Measurements from ENCODE around the gene CDC45.

CDC45 gene

GRCh38 chr22:19448076-19448607 lies 31.6 kb upstream of the CDC45 start:
- no peak for DNase-seq (ENCODE audit: low read depth)

GRCh38 chr22:19448739-19449421 lies 30.8 kb upstream of the CDC45 start:
- DNase-seq (ENCODE audit: low read depth) = no peak

- no peak for DNase-seq (ENCODE audit: low read depth)
These were observed 30.3 kb upstream of the CDC45 start for GRCh38 chr22:19449422-19449767.

- DNase-seq (ENCODE audit: low read depth) = no peak
These were observed 29.2 kb upstream of the CDC45 start for GRCh38 chr22:19450363-19451175.

- DNase-seq (ENCODE audit: low read depth) = no peak
These were observed 28.1 kb upstream of the CDC45 start for GRCh38 chr22:19451570-19451969.

DNA sequence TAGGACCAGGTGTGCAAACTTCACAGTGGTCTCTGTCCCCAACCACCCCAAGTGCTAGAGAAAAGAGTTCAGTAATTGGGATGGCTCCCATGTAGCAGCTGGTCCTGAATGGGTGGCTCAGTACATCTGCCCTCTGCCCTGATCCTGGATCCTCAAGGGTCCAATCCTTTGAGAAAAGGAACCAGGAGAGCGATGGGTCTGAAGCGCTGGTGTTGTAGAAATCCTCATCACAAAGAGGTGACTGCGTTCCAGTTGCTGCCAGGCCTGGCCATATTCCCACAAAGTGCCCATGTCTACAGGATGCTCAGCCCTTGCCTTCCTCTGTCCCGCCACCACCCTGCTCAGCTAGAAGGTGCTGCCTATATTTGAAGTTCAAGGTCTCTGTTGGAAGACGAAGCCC lies 26.0 kb upstream of the CDC45 start:
- DNase-seq (ENCODE audit: low read depth) = no peak

DNA sequence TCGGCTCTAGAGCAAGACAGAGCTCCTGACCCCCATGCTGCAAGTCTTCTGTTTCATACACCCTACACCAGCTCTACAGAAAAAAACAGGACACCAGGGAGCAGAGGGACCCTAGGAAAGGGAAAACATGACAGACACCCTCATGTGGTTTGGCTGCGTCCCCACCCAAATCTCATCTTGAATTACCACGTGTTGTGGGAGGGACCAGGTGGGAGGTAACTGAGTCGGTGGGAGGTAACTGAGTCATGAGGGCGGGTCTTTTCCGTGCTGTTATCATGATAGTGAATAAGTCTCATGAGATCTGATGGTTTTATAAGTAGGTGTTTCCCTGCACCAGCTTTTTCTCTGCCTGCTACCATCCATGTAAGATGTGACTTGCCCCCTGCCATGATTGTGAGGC lies 25.6 kb upstream of the CDC45 start:
- DNase-seq (ENCODE audit: low read depth) = peak; percentile 21

DNA sequence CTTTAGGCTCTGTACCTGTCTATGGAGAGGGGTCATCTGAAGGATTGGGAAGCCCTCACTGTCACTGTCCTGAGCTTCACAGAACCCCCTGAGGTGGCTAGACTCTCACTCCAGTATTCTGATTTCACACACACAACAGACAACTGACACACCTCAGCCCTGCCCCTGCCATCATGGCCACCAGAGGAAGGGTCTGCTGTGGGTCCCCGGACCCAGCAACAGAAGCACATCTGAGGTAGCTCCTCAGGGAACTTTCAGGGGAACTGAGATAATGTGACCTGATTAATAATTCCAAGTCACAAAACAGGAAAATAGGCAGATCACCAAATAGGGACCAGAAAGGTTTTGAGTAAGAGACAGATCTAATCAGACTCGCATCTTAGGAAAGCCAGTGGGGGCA lies 24.7 kb upstream of the CDC45 start:
- DNase-seq (ENCODE audit: low read depth) = no peak

DNA sequence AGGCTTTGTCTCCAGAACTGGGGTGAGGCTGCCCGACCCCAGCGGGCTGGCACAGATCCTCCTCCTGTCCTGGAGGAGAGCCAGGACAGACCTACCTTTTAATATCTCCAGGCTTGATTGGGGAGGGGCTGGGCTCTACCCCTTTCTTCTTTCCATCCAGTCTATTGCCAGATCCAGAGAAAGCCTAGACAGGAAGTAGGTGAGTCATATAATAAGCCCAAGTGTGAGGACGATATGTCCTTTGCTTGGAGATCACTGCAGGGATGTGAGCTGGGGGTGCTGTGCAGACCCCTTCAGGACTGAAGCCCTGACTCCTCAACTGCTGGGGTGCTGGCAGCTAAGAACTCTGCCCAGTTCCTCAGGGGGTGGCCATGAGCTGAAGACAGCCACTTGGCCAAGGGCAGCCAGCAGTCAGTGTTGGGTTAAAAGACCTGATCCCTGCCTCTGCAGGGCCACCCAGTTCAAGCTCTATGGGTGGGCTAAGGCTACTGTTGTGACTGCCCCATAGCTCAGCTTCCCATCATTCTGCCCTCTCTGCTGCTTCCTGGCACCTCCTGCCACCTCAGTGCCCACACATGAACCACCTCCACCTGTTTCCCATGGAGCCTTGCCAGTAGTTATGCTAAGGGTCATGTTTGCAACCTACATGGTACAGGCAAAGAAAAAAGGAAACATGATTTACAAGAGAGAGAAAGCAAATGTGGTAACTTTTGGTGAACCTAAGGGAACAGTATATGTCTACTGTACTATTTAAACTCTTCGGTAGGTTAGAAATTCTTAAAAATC lies 23.9 kb upstream of the CDC45 start:
- DNase-seq (ENCODE audit: low read depth) = no peak

GRCh38 chr22:19456541-19456940 lies 23.2 kb upstream of the CDC45 start:
- no peak for DNase-seq (ENCODE audit: low read depth)

- DNase-seq (ENCODE audit: low read depth) = no peak
These were observed 21.8 kb upstream of the CDC45 start for GRCh38 chr22:19457828-19458428.

DNA sequence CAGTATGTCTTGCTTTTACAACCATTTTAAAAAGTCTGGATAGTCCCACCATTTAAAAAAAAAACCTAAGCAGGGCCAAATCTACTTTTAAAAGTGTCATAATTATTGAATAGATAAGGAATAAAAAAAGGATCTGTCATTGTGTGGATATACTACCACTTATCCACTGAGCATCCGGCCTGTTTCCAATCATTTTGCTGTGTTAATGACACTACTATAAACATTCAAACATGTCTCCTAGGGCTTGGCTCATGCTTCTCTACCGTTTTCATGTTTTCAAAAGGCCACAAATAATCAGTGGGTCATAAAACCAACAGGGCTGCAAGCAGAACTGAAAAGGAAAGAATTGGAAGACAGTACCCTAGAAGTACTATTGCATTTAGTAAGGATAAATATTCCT lies 19.7 kb upstream of the CDC45 start:
- no peak for DNase-seq (ENCODE audit: low read depth)

DNA sequence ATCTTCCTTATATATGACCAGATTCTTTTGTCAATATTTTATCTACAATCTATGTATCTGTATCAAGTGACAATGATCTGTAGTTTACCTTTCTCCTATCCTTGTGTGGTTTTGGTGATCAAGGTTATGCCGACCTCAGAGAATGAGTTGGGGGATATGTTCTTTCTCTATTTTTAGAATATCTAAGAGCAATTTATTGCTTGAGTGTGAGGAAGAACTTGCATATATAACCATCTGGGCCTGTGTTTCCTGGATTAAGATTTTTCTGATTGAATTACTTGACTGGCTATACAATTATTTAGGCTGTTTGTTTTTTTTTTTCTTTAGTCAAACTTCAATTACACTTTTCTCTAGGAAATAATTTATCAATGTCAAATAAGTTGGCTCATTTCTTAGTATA lies 18.2 kb upstream of the CDC45 start:
- no peak for DNase-seq (ENCODE audit: low read depth)

DNA sequence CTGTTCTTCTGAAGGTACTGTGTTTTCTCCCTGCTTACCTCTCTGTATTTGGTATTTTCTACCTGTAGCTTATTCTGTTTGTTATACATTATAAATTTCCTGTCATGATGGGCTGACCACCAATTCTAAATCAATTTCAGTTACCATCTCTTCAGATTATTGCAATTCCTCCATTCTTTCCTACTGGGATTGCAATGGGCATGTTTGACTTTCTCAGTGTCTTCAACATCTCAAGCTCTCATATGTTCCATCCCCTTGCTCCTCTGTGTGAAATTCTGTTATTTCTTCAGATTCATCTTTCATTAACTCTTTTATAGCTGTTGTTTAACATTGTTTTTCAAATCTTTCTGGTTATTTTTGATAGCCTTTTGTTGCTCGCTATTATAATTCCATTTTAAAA lies 16.7 kb upstream of the CDC45 start:
- DNase-seq (ENCODE audit: low read depth) = no peak

GRCh38 chr22:19463491-19464469 lies 15.9 kb upstream of the CDC45 start:
- DNase-seq (ENCODE audit: low read depth) = no peak

DNA sequence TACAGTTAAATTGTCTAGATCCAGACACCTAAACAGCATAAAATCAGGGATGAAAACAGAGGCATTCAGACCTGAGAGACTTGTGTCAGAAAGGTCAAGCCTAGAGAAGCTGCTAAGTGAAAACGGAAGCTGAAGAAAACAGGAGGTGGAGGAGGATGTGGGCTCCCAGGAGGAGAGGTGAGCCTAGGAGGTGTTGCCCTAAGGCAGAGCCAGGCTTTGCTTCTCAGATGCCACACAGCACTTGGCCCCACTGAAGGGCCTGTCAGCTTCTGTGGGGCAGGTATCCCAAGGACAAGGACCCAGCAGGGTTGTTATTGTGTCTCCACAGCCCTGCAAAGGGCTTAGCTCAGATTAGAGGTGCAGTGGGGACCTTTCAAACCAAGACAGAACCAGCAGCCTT lies 15.2 kb upstream of the CDC45 start:
- DNase-seq (ENCODE audit: low read depth) = no peak

- DNase-seq (ENCODE audit: low read depth) = no peak
These were observed 14.7 kb upstream of the CDC45 start for GRCh38 chr22:19464975-19465374.

- no peak for DNase-seq (ENCODE audit: low read depth)
These were observed 13.5 kb upstream of the CDC45 start for GRCh38 chr22:19466126-19466716.

DNA sequence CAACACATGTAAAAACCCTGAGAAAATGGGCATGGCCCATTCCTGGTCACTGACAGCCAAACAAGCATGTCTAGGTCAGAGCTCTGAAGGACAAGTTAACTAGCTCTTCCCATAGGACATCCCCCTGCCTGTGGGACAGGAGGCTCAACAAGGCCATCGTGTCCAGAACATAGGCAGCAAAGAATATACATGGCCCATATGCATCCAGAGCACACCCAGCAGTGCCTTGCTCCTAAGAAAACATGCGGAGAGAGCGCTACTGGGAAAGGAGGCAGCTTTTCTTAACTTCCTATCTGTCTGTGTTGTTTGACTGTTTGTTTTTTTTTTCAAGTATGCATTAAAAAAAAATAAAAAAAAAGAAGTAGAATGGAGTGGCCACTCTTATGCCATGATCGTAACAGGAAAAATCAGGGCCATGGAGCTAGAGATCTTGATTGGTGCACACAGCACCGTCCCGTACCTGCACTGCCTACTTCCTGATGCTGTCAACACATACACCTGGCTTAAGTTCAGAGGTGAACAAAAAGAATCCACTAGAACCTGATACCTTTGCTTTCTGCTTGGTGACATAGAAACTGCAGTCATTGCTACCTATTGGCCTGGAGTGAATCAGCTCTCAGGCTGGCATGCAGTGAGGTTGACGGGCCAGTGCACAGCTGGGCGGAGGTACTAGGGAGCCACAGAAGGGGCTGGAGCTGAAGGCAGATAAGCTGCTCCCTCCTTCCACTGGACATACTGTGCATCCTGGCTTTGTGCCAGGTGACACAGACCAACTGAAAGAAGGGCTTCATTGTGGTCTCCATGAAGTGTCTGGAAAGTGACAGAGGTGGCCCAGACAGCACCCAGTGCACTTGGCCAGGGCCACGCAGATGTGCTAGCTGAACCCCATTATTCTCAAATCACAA lies 12.6 kb upstream of the CDC45 start:
- no peak for DNase-seq (ENCODE audit: low read depth)

GRCh38 chr22:19467912-19468311 lies 11.8 kb upstream of the CDC45 start:
- no peak for DNase-seq (ENCODE audit: low read depth)
